GM12801 (cell line): ENCODE data around the gene YAF2.

Experiments used
- CTCF ChIP-seq: IDR thresholded peaks from one replicate; pipeline ENCODE4 v1.5.1; 2011; ENCODE audit warnings: control low read depth; ENCODE audit not compliant: insufficient read length; ENCODE audit errors: extremely low read depth

YAF2 gene

GRCh38 chr12:42281844-42282243 lies 43.8 kb upstream of the YAF2 start:
- TF ChIP-seq CTCF: no peak

DNA sequence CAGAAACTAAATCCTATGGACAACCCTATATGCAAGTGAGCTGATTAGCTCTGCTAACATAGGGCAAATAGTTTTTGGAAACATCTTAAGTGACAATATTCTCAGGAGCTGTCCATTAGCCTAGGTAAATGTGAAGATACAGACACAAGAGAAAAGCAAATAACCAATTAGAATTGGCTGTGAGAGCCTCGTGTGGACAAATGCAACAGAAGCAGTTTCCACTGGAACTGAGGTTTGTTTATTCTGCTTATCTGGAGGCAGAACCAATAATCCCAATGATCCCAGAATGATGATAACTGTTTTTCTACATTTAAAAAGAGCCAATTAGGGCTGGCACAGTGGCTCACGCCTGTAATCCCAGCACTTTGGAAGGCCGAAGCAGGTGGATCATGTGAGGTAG lies 43.2 kb upstream of the YAF2 start:
- no peak for TF ChIP-seq CTCF

GRCh38 chr12:42278128-42278510 lies 40.1 kb upstream of the YAF2 start:
- no peak for TF ChIP-seq CTCF

DNA sequence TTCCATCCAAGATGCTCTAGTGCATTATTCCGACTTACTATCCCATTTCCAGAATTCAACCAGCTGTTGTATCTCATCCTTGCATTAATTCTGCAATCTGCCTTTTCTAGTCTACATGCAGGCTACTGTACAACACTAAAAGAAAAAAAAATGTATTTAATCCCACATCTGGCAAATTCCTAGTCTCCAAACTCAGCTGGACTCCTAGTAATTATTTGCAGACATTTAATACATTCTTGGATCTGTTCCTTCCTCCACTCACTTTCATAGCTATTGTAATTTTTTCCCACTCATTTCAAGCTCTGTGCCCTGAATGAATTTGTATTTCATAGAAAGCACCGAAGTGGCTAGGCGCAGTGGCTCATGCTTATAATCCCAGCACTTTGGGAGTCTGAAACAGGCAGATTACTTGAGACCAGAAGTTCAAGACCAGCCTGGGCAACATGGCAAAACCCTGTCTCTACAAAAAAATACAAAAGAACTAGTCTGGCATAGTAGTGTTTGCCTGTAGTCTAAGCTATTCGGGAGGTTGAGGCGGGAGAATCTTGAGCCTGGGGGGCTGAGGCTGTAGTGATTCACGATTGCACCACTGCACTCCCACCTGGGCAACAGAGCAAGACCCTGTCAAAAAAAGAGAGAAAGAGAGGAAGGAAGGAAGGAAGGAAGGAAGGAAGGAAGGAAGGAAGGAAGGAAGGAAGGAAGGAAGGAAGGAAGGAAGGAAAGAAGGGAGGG lies 39.5 kb upstream of the YAF2 start:
- no peak for TF ChIP-seq CTCF

GRCh38 chr12:42275499-42275898 lies 37.5 kb upstream of the YAF2 start:
- TF ChIP-seq CTCF: no peak

GRCh38 chr12:42273706-42274105 lies 35.7 kb upstream of the YAF2 start:
- TF ChIP-seq CTCF: no peak

DNA sequence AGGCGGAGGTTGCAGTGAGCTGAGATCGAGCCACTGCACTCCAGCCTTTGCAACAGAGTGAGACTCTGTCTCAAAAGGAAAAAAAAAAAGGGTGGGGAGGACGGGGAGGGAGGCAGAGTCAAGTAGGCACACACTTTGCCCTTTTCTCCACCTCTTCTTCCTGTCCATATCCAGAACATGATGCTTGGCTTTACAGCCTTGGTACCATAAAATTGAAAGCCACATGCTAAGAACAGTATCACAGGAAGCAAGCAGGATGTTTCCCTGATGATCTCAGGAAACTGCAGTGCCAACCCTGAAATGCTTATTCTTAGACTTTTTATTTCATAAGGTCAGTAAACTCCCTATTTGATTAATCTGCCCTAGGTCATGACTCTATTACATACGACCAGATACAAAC lies 32.5 kb upstream of the YAF2 start:
- TF ChIP-seq CTCF: no peak
